Psoas muscle (tissue), 8 donors: ENCODE measurements around the gene GPR156. TPM values are rescaled to one million over a fixed set of nuclear protein-coding genes. Genes with fewer than 3 reads are reported as not detected.

Source experiments
- ATAC-seq, 4 donors: fragments of 200-7000 bp; cut with Tn5 transposase; one replicate each; pipeline ENCODE4 v1.9.1; 2020; ENCODE audit warnings: moderate library complexity in 3 of 4, mild to moderate bottlenecking in 2 of 4
- DNase-seq, 2 donors: peaks; one replicate each; pipeline ENCODE4 v3.0.0-alpha.2; 2020
- H3K27ac ChIP-seq: fragments of 200-600 bp; one replicate; pipeline ENCODE4 v1.8.0; 2022
- H3K27me3 ChIP-seq, 3 donors: fragments of 200-600 bp in 1 of 3; one replicate each; pipeline versions ENCODE4 v1.6.1 to v1.8.0; 2013 to 2022; ENCODE audit warnings: low read length in 2 of 3, mild to moderate bottlenecking in 2 of 3, moderate library complexity in 1 of 3; ENCODE audit not compliant: insufficient read depth in 3 of 3
- H3K36me3 ChIP-seq, 2 donors: fragments of 200-600 bp in 1 of 2; one replicate each; pipeline versions ENCODE4 v1.6.1 to v1.8.0; 2013 to 2022; ENCODE audit warnings: low read depth in 1 of 2, mild to moderate bottlenecking in 1 of 2, moderate library complexity in 1 of 2; ENCODE audit not compliant: insufficient read depth in 1 of 2
- H3K4me1 ChIP-seq: fragments of 200-600 bp; one replicate; pipeline ENCODE4 v1.8.0; 2022
- H3K4me3 ChIP-seq: fragments of 200-600 bp; one replicate; pipeline ENCODE4 v1.8.0; 2022; ENCODE audit warnings: mild to moderate bottlenecking
- H3K9me3 ChIP-seq: fragments of 200-600 bp; one replicate; pipeline ENCODE4 v1.8.0; 2022
- CTCF ChIP-seq: fragments of 200-600 bp; IDR thresholded peaks from one replicate; pipeline ENCODE4 v1.8.0; 2022; ENCODE audit warnings: antibody characterized with exemption
- WGBS, 3 donors: extraction: QIAGEN DNeasy Blood & Tissue Kit; methylation state at CpG; one replicate each; pipeline versions ENCODE4 v1.1.6 to v1.1.7; 2013; 5-methylcytosine and 5-hydroxymethylcytosine counted together
- intact Hi-C, 2 donors: fragments of 100-400 bp; cut with DNase I; formaldehyde crosslinking; loops; one replicate each; pipeline versions ENCODE4 v1.11.0 to v1.14.2; 2022
- polyA plus RNA-seq, 3 donors: library from polyadenylated mRNA; stranded (reverse); fragments of 200-250 nt; gene quantifications; one replicate each; pipeline ENCODE4 v1.2.3, GENCODE V29; 2013
- total RNA-seq, 4 donors: library from RNA; stranded (reverse); fragmentation: NEBNext Ultra II Directional in 2 of 4; extraction: Animal tissue kit (Norgen Biotek cat#: 25700) in 2 of 4; gene quantifications; one replicate each; pipeline versions ENCODE4 v1.2.1 to v1.2.4, GENCODE V29; 2021 to 2023
- donor health status: healthy with polysubstance abuse.
- donor health status: DM: no; HTN: no; CAD: no; lungs with moderate emphysema.
- donor health status: Bipolar disorder and iron deficiency.
- donor health status: healthy.
- donor health status: DM: yes; HTN: yes; CAD: no.
- donor health status: DM: no; HTN: no; CAD: no.
- donor health status: DM: no; HTN: no; CAD: no.
- donor health status: DM: yes; HTN: yes; CAD: no.

Gene GPR156
- total and polyA plus RNA-seq, 7 donors, result 0.01 to 0.43 (median 0.20) TPM; not detected in 3

GRCh38 chr3:120145542-120146285 is 139.3 kb downstream of the GPR156 start:
- intact Hi-C loops, result no loop called here
- Histone ChIP-seq H3K27ac (no peak overlapping the region), H3K4me3 (no peak overlapping the region), H3K36me3 (no peaks in the 10 kb centered on the region), H3K4me1 (peaks cover 13% of the 10 kb centered on the region), H3K27me3 (no peaks in the 10 kb centered on the region), H3K9me3 (no peaks in the 10 kb centered on the region)
- 76 to 80% (median 78%) methylated on average over 3 of the region's 3 CpGs for WGBS, 3 donors
- no peak for ATAC-seq
- DNase-seq, result no peak
- TF ChIP-seq CTCF, result no peak

GRCh38 chr3:120144267-120144666 is 140.8 kb downstream of the GPR156 start:
- no peaks in the 10 kb centered on the region for H3K9me3 ChIP-seq
- ATAC-seq (no peak), DNase-seq (no peak)
- H3K4me1 ChIP-seq, result peaks cover 13% of the 10 kb centered on the region
- TF ChIP-seq CTCF, result no peak
- no peak overlapping the region for H3K4me3 ChIP-seq
- intact Hi-C loops, result no loop called here
- no peaks in the 10 kb centered on the region for H3K27me3 ChIP-seq
- H3K27ac ChIP-seq, result no peak overlapping the region
- H3K36me3 ChIP-seq, result no peaks in the 10 kb centered on the region
- WGBS, 3 donors, result 35 to 36% (median 35%) methylated on average over 4 of the region's 4 CpGs

- Histone ChIP-seq H3K27me3 (no peaks in the 10 kb centered on the region), H3K27ac (no peak overlapping the region), H3K9me3 (no peaks in the 10 kb centered on the region), H3K4me1 (peaks cover 13% of the 10 kb centered on the region), H3K36me3 (no peaks in the 10 kb centered on the region), H3K4me3 (no peak overlapping the region)
- DNase-seq (no peak), ATAC-seq (no peak)
- 90 to 100% (median 97%) methylated on average over 2 of the region's 2 CpGs for WGBS, 3 donors
- TF ChIP-seq CTCF, result no peak
- intact Hi-C loops, result no loop called here
Measured at GRCh38 chr3:120143676-120144075, 141.3 kb downstream of the GPR156 start.

GRCh38 chr3:120142236-120142635 is 142.8 kb downstream of the GPR156 start:
- H3K27ac ChIP-seq, result no peak overlapping the region
- no peak for TF ChIP-seq CTCF
- H3K9me3 ChIP-seq, result no peaks in the 10 kb centered on the region
- H3K27me3 ChIP-seq, result no peaks in the 10 kb centered on the region
- H3K4me1 ChIP-seq, result peaks cover 2% of the 10 kb centered on the region
- intact Hi-C loops, result no loop called here
- no peak overlapping the region for H3K4me3 ChIP-seq
- WGBS, 3 donors, result 74 to 92% (median 92%) methylated on average over 4 of the region's 4 CpGs
- DNase-seq (no peak), ATAC-seq (no peak)
- no peaks in the 10 kb centered on the region for H3K36me3 ChIP-seq
